ENCODE data around the gene SHANK1.

SHANK1 gene

DNA sequence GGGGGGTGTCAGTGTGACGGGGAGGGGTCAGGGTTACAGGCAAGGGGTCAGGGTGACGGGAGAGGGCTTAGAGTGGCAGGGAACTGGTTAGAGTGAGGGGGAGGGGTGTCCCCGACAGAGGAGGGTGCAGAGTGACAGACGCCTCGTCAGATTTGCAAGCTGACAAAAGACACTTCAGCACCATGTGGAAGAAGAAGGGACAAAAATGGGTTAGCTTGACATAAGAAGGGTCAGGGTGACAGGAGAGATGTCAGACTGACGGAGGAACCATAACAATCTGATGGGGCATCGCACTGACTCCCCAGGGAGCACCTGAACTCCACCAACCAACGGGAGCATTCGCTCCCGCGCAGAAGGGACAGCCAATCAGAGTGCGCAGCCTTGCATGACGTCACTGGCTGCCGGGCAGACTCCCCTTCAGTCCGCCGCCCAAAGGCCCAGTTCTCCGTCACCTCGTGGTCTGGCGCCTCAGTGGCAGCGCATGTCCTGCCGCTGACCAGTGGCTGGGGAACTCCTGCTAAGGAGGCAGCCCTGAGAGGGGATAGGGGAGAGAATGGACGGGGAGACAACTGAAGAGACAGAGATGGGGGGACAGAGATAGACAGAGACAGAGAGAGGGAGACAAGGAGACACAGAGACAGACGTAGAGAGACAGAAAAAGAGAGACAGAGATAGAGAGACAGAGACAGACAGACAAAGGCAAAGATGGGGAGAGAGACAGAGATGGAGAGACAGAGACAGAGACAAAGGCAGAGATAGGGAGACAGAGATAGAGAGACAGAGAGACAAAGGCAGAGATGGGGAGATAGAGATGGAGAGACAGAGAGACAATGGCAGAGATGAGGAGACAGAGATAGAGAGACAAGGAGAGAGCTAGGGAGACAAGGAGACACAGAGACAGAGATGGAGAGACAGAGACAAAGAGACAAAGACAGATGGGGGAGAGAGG is 40.2 kb downstream of the SHANK1 start:
- DNase-seq, result peak; percentile 61

DNA sequence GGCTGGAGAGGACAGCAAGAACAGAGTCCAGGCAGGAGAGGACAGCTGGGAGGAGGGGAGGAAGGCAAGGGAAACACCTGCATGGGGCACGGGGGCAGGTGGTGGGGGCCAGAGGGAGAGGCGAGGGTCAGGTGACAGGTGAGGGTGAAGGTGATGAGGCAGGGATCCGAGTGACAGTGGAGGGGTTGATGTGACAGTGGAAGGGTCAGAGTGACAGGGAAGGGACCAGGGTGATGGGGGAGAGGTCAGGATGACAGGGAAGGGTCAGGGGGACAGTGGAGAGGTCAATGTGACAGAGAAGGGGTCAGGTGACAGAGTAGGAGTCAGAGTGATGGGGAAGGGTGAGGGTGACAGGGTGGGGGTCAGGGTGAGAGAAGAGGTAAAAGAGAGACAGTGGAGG is 41.3 kb downstream of the SHANK1 start:
- no peak for DNase-seq

DNA sequence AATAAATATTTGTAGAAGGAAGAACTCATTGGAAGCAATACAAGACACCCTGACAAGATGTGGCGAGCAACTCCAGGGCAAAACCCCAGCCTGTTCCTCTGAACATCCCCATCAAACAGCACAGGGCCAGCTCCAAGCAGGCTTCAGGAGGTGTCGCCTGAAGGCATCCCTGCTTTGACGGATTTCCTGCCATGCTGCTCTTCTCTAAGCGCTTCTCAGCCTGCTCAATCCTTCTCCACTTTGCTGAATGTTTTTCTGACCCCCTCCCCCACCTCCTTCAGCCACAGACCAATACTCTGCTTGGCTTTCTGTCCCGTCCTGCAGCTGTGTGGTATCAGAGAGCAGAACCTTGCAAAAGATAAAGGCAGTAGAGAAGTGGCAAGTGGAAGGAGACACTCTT is 42.0 kb downstream of the SHANK1 start:
- no peak for DNase-seq

DNA sequence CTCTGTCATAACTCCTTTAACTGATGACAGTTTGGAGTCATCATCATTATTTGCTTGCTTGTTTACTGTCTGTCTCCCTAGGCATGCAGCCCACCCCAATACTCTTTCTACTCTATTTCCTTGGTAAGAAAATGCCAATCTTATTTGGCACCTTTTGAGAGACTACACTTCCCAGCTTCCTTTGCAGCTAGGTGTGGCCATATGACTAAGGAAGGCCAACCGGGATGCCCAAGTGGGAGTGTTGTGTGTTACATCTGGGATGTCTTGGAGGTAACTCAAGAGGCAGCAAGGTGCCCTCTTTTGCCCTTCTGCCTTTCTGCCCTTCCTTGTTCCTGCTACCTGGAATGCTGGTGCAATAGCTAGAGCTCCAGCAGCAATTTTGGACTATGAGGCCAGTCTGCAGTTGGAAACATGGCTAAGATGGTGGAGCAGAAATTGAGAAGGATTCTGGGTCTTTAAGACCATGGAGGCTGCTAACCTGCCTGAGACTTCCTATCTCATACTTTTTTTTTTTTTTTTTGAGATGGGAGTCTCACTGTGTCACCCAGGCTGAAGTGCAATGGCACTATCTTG is 42.9 kb downstream of the SHANK1 start:
- no peak for DNase-seq

DNA sequence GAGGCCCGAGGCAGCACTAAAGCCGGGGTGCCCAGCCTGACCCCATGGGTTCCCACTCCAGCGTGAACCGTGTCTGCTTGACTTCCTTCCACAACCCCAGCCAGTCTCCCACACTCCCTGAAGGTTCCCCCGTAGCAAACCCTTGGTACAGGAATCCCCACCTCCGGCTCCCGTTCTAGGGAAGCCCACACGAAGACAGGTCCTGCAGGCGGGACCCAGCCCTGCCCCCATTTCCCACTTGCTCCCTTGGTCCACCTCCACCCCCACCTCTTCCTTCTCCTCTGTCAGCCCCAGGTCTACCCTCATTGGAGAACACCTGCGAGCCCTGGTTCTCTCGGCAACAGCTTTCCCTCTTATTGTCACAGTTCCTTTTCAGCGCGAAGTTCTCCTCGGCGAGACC is 46.5 kb downstream of the SHANK1 start:
- DNase-seq, result no peak

DNA sequence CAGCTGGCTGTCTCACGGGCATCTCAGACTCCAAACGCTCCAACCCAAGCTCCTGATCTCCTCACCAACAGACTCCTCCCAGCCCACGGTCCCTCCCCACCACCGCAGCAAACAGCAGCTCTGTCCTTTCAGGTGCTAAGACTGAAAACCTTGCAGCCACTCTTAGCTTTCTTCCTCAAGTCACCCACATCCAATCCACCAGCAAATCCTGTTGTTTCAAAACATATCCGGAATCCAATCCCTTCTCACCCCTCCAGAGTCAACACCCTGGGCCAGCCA is 49.6 kb downstream of the SHANK1 start:
- no peak for DNase-seq

DNA sequence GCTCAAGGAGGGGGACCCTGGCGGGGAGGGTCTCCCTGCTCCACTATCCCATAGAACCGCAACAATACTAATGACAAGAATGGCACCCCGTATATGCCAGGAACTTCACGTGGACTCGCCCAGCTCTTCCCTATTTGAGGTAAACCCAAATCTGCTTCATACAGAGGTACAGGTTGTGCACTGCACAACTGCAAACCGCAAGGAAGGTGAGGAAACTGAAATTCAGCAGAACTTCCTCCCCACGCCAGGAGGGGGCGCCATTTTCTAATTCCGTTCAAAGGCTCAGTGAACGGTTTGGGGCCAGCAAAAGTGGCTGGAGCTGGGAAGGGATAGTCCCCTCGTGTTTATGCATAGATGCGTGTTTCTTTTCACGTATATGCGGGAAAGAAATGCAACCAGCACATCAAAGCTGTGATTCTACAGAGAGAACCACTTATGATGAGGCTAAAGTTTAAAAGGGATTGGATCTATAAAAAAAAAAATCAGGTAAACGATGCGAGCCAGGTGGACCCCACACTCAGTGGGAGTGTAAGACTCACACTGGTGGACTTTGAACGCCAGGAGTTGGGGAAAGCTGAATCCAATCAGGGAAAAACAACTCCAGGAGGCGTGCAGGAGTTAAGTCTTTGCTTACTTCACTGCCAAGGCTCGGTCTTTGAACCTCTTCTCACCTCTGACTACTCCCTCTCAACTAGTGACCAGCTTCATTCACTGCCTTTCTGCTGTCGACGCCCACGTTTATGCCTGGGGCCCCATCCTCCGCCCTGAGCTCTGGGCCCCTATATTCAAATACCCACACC is 50.1 kb downstream of the SHANK1 start:
- peak; percentile 9 for DNase-seq

DNA sequence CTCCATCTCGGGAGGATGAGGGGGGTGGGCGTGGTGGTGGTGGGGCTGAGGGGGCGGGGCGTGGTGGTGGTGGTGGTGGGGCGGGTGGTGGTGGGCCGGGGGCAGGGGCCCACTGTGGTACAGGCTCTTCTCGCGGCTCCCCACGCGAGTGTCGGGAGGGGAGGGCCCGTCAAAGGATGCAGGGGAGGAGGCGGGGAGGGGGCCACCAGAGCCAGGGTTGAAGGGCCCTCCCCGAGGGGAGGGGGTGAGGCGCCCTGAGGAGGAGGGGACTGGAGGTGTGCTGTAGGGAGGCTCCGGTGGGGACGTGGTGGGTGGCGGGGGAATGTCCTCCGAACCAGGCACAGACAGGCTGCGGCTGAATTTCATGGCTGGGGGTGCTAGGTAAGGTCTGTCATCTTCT is 50.7 kb downstream of the SHANK1 start:
- DNase-seq, result no peak

DNA sequence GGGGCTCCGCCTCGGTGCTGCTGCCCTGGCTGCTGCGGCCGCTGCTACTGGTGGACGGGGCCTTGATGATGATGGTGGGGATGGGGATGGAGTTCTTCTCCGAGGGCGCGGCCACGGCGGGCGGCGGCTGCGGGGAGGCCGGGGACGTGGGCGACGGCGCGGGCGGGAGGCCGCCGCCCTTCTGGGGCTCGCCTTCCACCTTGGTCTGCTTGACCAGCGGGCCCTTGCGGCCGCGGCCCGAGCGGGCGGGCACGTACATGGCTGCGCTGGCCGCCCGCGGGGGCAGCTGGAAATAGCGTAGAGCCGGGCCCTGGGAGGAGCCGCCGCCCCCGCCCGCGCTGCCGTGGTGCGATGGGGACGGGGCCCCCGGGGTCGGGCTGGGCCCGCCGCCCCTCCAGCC is 51.2 kb downstream of the SHANK1 start:
- no peak for DNase-seq

DNA sequence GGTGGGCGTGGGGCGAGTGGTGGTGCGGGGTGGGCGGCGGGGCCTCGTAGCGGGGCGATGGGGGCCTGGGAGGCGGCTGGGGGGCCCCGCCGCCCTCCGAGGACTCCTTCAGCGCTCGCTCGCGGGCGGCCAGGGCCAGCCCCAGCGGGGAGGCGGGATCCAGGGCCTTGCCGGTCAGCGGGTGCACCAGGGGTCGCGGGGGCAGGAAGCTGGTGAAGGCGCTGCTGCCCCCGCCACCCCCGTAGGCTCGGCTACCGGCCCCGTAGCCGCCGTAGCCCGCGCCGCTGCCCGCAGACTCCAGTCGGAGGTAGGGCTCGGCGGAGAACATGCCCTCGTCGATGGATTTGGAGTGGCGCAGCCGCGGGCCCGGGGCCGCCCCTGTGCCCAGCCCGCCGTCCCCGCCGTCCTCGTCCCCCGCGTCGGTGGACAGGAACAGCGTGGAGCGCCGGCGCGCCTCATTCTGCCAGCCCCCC is 51.8 kb downstream of the SHANK1 start:
- DNase-seq, result no peak

DNA sequence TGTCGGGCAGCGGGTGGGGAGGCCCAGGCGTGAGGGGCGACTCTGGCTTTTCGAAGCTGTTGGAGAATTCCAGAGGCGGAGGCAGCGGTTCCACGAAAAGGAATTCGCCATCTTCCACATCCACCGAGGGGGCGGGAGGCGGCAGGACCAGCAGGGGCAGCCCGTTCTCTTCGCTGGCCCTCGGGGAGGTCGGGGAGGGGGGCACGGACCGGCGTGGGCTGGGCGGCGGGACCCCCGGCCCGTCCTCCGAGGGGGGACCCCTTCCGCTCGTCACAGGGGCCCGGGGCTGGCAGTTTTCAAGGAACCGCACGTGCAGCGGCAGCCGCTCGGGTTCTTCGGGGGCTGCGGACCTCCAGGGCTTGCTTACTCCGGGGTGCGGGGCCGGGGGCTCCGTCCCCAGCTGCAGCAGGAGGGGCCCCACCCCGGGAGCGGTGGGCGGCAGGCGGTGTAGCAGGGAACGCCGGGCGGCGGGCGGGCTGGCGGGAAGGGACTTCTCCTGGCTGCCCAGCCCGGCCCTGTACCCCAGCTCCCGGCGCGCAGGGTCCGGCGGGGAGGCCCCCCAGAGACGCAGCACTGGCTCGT is 52.3 kb downstream of the SHANK1 start:
- no peak for DNase-seq

DNA sequence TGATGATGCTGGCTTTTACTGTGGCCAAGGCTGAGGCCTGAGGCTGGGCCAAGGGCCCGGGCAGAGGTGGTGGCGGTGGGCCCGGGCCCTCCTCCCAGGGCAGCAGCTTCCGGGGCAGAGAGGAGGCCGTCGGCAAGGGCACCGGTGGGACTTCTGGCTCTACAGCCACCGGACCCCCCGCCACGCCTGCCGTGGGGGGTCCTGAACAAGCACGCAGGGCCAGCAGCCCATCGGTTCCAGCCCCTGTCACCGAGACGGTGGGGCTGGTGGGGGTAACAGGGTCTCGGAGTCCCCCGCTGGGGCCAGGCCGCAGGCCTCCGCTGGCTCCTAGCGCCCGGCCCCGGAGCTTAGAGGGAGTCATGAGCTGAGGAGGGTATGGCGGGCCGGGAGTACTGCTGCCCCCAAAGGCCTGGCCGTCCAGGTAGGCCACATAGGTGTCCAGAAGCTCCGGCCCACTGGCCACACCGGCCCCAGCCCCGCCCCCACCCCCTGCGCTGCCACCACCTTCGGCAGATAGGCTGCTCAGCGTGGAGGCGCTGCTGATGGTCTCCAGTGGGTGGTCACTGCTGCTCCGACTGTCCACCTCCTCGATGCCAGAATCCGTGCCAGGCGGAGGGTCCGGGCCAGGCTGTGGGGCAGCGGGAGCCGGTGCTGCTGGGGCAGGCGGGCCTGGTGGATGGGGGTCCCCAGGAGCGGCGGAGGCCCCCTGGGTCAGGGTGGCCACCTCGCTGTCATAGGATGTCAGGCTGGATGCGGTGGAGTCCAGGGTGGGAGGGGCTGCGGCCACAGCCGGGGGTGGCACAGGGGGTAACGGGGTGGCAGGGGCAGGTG is 53.0 kb downstream of the SHANK1 start:
- DNase-seq, result no peak

DNA sequence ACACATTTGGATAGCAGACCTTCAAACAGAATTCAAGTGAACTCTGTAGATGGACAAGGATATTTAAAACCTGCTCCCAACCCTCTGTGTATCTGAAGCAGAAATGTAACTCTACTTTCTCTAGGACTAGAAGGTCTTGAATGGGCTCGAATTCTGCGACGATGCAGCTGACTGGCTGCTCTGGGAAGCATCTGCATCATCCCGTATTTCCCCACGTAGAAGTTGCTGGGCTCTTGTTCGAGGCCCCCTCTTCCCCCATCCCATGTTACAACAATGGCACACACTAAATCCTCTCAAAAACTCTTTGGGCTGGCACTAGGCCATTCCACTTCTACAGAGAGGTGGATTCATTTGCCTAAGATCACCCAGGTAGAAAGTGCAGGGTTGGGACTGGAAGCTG is 55.4 kb downstream of the SHANK1 start:
- no peak for DNase-seq

DNA sequence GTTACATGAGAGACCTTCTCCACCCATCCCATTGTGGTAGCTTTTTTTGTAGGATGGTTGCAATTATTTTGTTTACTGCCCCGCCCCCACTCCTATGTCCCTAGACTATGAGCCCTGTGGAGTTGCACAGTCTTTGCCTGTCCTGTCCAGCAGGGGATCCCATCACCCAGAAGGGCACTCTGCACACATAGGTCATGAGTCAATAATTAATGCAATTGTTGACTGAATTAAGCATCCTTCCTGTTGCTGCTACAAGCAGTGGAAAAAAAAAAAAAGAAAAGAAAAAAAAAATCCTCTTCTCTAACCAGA is 56.2 kb downstream of the SHANK1 start:
- no peak for DNase-seq

DNA sequence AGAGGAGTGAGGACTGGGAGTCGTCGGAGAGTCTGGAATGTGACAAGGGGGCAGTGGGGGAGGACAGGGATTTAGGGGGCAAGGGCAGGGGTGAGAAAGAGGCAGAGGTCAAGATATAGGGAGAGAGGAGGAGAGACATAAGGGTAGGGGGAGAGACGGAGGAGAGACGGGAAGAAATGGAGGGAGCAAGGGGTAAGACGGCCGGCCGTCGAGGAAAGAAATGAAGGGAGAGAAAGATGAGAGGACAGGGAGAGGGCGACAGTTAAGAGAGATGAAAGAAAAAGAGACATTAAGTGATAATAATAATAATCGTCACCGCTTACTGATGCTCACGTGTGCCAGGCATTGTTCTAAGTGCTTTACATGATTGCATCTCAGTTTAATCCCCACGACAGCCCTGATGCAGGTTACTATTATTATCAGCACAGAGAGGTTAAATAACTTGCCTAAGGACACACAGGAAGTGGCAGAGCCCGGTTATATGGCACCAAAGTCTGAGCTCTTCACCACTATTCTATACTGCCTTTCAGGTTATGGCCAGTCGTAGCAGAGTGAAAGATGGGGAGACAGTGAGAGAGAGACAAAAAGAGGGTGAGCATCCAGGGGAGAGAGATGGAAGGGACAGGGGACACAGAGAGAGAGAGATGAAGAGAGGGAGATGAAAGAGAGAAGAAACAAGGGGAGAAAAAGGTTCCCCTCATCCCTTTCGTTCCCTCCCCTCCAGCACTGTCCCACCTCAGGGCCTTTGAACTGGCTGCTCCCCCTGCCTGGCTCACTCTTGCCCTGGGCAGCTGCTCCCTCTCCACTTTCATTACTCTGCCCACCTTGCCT is 56.7 kb downstream of the SHANK1 start:
- no peak for DNase-seq

DNA sequence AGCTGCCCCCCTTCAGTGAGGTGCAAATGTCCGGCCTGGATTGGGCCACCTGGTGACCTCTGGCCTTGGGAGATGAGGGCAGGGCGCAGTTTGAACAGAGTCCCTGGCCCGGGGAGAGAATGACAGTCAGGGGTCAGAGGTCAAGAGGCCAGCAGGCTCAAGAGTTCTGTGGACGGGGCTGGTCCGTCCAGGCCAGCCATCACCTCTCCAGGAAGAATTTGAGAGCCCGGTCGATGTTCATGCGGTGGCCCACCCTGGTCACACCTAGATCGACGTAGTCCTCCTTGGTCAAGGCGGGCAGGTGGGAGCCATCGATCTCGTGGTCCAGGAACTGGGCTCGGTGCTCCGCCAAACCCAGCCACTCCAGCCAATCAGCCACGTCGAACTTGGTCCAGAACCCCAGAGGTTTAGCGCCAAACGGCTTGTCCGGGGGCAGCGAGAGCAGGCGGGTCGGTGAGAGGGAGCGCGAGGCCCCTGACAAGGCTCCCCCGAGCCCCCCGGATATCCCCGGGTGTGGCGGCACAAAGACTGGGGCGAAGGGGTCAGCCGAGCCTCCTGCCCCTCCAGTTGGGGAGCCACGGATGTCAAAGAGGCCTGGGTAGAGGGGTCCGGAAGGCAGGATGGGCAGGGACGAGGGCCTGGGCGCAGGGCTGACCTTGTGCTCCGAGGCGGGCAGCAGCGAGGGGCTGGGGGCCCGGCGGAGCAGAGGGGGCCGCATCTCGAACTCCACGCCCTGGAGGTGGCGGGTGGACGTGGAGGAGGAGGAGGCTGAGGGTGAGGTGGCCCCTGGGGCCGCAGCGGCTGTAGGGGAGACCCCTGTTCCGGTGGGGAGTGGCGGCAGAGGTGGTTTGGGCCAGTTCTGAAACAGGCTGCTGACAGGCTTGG is 57.6 kb downstream of the SHANK1 start:
- DNase-seq, result no peak

DNA sequence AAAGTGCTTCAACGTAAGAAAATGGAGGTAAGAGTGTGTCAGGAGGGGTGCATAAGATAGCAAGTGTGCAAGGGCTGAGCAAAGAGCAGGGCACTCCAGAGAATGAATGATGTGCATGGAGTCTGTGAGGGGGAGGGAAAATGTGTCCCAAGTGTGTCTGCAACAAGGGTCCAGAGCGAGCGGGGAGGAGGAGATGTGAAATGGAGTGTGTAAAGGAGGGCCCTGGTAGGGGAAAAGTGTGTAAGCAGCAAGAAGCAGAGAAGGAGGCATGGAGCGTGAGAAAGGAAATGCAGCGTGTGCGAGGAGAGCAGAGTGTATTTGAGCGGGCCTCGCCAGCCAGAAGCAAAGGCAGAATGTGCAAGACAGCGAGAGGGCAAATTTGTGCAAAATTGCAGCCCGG is 58.6 kb downstream of the SHANK1 start:
- no peak for DNase-seq

DNA sequence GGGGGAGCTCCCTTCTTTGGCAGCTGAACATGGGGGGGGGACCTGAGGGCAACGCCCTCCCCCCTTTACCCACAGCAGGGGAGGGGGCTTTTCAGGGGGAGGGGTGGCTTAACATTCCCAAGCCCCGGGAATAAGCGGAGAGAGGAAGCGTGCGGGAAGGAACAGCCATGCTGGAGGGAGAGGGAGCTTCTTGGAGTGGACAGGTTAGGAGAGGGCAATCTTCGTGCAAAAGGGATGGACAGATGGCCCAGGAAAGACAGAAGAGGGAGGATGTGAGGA is 59.6 kb downstream of the SHANK1 start:
- DNase-seq, result no peak

DNA sequence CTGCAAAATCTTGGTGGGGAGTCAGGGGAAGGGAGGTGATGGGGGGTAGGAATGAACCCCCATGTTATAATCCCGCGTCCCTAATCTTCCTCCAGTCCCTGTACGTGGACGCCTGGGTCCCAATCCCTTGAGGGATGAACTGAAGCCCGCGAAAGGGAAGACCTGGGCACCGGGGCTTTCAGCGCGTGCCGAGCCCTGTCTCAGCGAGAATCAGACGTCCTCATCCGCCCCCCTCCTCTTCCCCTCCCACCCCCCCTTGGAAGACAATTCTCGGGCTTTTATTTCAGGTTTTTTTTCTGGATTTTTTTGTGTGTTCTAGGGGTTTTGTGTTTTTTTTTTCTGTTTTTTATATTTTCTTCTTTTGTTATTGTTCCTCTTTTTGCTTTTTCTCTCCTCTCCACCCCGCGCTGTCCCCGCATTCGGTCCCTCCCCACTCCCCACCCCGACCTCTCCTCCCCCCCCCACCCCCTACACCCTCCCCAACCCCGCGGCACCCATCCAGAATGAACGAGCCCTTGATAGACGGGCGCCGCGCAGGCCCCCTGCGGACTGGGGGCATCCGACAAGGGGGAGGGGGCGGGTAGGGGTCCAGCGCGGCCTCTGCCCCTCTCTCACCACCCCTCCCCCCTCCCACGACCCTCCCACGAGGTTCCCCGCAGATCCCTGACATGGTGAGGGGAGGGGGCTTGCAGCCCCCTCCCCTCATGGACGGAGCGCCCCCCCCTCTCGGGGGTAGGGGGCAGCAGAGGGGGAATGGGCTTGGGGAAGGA is 60.1 kb downstream of the SHANK1 start:
- no peak for DNase-seq
